SK-N-SH treated with all-trans-retinoic acid at 6 μM for 48 hours (cell line): Measurements from ENCODE around the gene TBC1D25.

Experiments used
- ZNF70 ChIP-seq: fragments of 450-650 bp; formaldehyde crosslinking; IDR thresholded peaks from 2 replicates; pipeline ENCODE4 v1.5.0; 2020; ENCODE audit warnings: mild to moderate bottlenecking, moderate library complexity
- TF ChIP-seq, protein P1 (sequence below): fragments of 250-450 bp; sonication (Bioruptor Pico); IDR thresholded peaks from 2 replicates; pipeline ENCODE4 v1.8.0; 2020; ENCODE audit warnings: mild to moderate bottlenecking, moderate library complexity, borderline replicate concordance

DNA sequence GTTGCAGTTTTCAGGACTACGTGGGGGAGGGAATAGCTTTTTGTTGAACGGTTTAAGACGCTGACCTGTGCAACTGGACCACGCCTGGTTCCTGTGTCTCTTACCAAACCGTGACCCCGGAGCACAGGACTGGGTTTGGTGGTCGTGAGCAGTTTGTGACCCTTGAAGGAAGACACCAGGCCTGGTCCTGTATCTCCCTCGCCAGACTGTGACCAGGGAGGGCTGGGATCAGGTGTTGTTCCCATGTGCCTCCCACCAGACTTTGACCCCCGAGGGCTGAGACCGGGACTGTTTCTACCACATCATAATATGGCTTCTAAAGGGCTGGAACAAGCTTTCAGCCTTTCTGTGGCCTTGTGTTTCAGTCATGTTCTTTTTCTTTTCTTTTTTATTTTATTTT is 17.2 kb upstream of the TBC1D25 start:
- no peak for TF ChIP-seq ZNF70 (CRISPR knock-in tag)
- TF ChIP-seq, protein P1, sequence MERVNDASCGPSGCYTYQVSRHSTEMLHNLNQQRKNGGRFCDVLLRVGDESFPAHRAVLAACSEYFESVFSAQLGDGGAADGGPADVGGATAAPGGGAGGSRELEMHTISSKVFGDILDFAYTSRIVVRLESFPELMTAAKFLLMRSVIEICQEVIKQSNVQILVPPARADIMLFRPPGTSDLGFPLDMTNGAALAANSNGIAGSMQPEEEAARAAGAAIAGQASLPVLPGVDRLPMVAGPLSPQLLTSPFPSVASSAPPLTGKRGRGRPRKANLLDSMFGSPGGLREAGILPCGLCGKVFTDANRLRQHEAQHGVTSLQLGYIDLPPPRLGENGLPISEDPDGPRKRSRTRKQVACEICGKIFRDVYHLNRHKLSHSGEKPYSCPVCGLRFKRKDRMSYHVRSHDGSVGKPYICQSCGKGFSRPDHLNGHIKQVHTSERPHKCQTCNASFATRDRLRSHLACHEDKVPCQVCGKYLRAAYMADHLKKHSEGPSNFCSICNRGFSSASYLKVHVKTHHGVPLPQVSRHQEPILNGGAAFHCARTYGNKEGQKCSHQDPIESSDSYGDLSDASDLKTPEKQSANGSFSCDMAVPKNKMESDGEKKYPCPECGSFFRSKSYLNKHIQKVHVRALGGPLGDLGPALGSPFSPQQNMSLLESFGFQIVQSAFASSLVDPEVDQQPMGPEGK (CRISPR knock-in tag): no peak
